ENCODE data around the gene CNR1. TPM values are rescaled to one million over a fixed set of nuclear protein-coding genes. Genes with fewer than 3 reads are reported as not detected.

Gene CNR1
- total and polyA plus RNA-seq, 7 experiments from 2014 or later = not detected

GRCh38 chr6:88115307-88115706 is 50.8 kb downstream of the CNR1 start:
- H3K27ac Mint-ChIP-seq = no peak overlapping the region
- POLR2A ChIA-PET = no interaction called here
- peaks cover 0 to 10% (median 4%) of the 10 kb centered on the region in 11 donors for H3K9me3 Mint-ChIP-seq
- no peaks in the 10 kb centered on the region for H3K36me3 Mint-ChIP-seq
- CTCF ChIA-PET = no interaction called here
- H3K9me3 ChIP-seq (ENCODE audit: control insufficient read depth in 2 of 3, low read length in 3 of 3) = no peaks in the 10 kb centered on the region
- no peak overlapping the region for H3K27ac ChIP-seq (ENCODE audit: low read depth, low read length)
- H3K4me3 ChIP-seq (ENCODE audit: low read length) = no peak overlapping the region
- no peaks in the 10 kb centered on the region for H3K36me3 ChIP-seq (ENCODE audit: control insufficient read depth in 2 of 3, insufficient read depth in 3 of 3, low read length in 3 of 3)
- ATAC-seq (no peak), DNase-seq (no peak)
- intact Hi-C loops (cut with micrococcal nuclease) = no loop called here
- no peaks in the 10 kb centered on the region for H3K27me3 ChIP-seq (ENCODE audit: control insufficient read depth in 2 of 2, insufficient read depth in 2 of 2, low read length in 2 of 2)
- H3K4me3 Mint-ChIP-seq = no peak overlapping the region
- H3K4me1 ChIP-seq (ENCODE audit: control insufficient read depth in 2 of 2, insufficient read depth in 2 of 2, low read length in 2 of 2) = no peaks in the 10 kb centered on the region
- H3K4me1 Mint-ChIP-seq = no peaks in the 10 kb centered on the region
- peaks cover 0 to 48% (median 39%) of the 10 kb centered on the region in 5 donors for H3K27me3 Mint-ChIP-seq

GRCh38 chr6:88114838-88115237 is 51.3 kb downstream of the CNR1 start:
- ChIA-PET CTCF (no interaction called here), POLR2A (no interaction called here)
- Histone ChIP-seq H3K36me3 (ENCODE audit: control insufficient read depth in 2 of 3, insufficient read depth in 3 of 3, low read length in 3 of 3) (no peaks in the 10 kb centered on the region), H3K4me3 (ENCODE audit: low read length) (no peak overlapping the region), H3K27me3 (ENCODE audit: control insufficient read depth in 2 of 2, insufficient read depth in 2 of 2, low read length in 2 of 2) (no peaks in the 10 kb centered on the region), H3K9me3 (ENCODE audit: control insufficient read depth in 2 of 3, low read length in 3 of 3) (no peaks in the 10 kb centered on the region), H3K27ac (ENCODE audit: low read depth, low read length) (no peak overlapping the region), H3K4me1 (ENCODE audit: control insufficient read depth in 2 of 2, insufficient read depth in 2 of 2, low read length in 2 of 2) (no peaks in the 10 kb centered on the region)
- intact Hi-C loops (cut with micrococcal nuclease) = no loop called here
- no peaks in the 10 kb centered on the region for H3K36me3 Mint-ChIP-seq
- DNase-seq (no peak), ATAC-seq (no peak)
- no peaks in the 10 kb centered on the region for H3K4me1 Mint-ChIP-seq
- no peak overlapping the region for H3K4me3 Mint-ChIP-seq
- H3K27ac Mint-ChIP-seq = no peak overlapping the region
- H3K27me3 Mint-ChIP-seq = peaks cover 0 to 43% (median 39%) of the 10 kb centered on the region in 5 donors
- peaks cover 0 to 6% (median 2%) of the 10 kb centered on the region in 11 donors for H3K9me3 Mint-ChIP-seq

GRCh38 chr6:88111991-88112390 is 54.2 kb downstream of the CNR1 start:
- Histone ChIP-seq H3K4me1 (ENCODE audit: control insufficient read depth in 2 of 2, insufficient read depth in 2 of 2, low read length in 2 of 2) (no peaks in the 10 kb centered on the region), H3K9me3 (ENCODE audit: control insufficient read depth in 2 of 3, low read length in 3 of 3) (no peaks in the 10 kb centered on the region), H3K4me3 (ENCODE audit: low read length) (no peak overlapping the region), H3K27me3 (ENCODE audit: control insufficient read depth in 2 of 2, insufficient read depth in 2 of 2, low read length in 2 of 2) (no peaks in the 10 kb centered on the region), H3K27ac (ENCODE audit: low read depth, low read length) (no peak overlapping the region), H3K36me3 (ENCODE audit: control insufficient read depth in 2 of 3, insufficient read depth in 3 of 3, low read length in 3 of 3) (no peaks in the 10 kb centered on the region)
- DNase-seq = no peak
- POLR2A ChIA-PET = no interaction called here
- H3K4me3 Mint-ChIP-seq = no peak overlapping the region
- no peak for ATAC-seq
- intact Hi-C loops (cut with micrococcal nuclease) = no loop called here
- peaks cover 0 to 6% (median 2%) of the 10 kb centered on the region in 11 donors for H3K9me3 Mint-ChIP-seq
- no peaks in the 10 kb centered on the region for H3K4me1 Mint-ChIP-seq
- H3K36me3 Mint-ChIP-seq = no peaks in the 10 kb centered on the region
- H3K27me3 Mint-ChIP-seq = peaks cover 0 to 37% (median 32%) of the 10 kb centered on the region in 5 donors
- CTCF ChIA-PET = no interaction called here
- no peak overlapping the region for H3K27ac Mint-ChIP-seq

- intact Hi-C loops (cut with micrococcal nuclease) = no loop called here
- H3K4me1 Mint-ChIP-seq = no peaks in the 10 kb centered on the region
- no peak overlapping the region for H3K4me3 Mint-ChIP-seq
- no peak overlapping the region for H3K27ac Mint-ChIP-seq
- CTCF ChIA-PET = no interaction called here
- no peak overlapping the region for H3K4me3 ChIP-seq (ENCODE audit: low read length)
- no peaks in the 10 kb centered on the region for H3K36me3 Mint-ChIP-seq
- H3K27me3 Mint-ChIP-seq = peaks cover 0 to 33% (median 20%) of the 10 kb centered on the region in 5 donors
- POLR2A ChIA-PET = no interaction called here
- no peak overlapping the region for H3K27ac ChIP-seq (ENCODE audit: low read depth, low read length)
- H3K27me3 ChIP-seq (ENCODE audit: control insufficient read depth in 2 of 2, insufficient read depth in 2 of 2, low read length in 2 of 2) = no peaks in the 10 kb centered on the region
- H3K4me1 ChIP-seq (ENCODE audit: control insufficient read depth in 2 of 2, insufficient read depth in 2 of 2, low read length in 2 of 2) = no peaks in the 10 kb centered on the region
- ATAC-seq (no peak), DNase-seq (no peak)
- H3K36me3 ChIP-seq (ENCODE audit: control insufficient read depth in 2 of 3, insufficient read depth in 3 of 3, low read length in 3 of 3) = no peaks in the 10 kb centered on the region
- no peaks in the 10 kb centered on the region for H3K9me3 ChIP-seq (ENCODE audit: control insufficient read depth in 2 of 3, low read length in 3 of 3)
- H3K9me3 Mint-ChIP-seq = peaks cover 0 to 4% (median 0%) of the 10 kb centered on the region in 11 donors
Measured at GRCh38 chr6:88107241-88107640, 58.9 kb downstream of the CNR1 start.

GRCh38 chr6:88105741-88106340 is 60.3 kb downstream of the CNR1 start:
- Histone ChIP-seq H3K36me3 (ENCODE audit: control insufficient read depth in 2 of 3, insufficient read depth in 3 of 3, low read length in 3 of 3) (no peaks in the 10 kb centered on the region), H3K4me3 (ENCODE audit: low read length) (no peak overlapping the region), H3K9me3 (ENCODE audit: control insufficient read depth in 2 of 3, low read length in 3 of 3) (no peaks in the 10 kb centered on the region), H3K27ac (ENCODE audit: low read depth, low read length) (no peak overlapping the region), H3K4me1 (ENCODE audit: control insufficient read depth in 2 of 2, insufficient read depth in 2 of 2, low read length in 2 of 2) (no peaks in the 10 kb centered on the region), H3K27me3 (ENCODE audit: control insufficient read depth in 2 of 2, insufficient read depth in 2 of 2, low read length in 2 of 2) (no peaks in the 10 kb centered on the region)
- no peaks in the 10 kb centered on the region for H3K36me3 Mint-ChIP-seq
- intact Hi-C loops (cut with micrococcal nuclease) = no loop called here
- ChIA-PET POLR2A (no interaction called here), CTCF (interaction anchor here (0.7 kb wide), 1 partner anchor 638 kb away, joined by 3 read pairs; no protein-coding TSS in a partner anchor)
- no peak overlapping the region for H3K27ac Mint-ChIP-seq
- peaks cover 0 to 4% (median 0%) of the 10 kb centered on the region in 11 donors for H3K9me3 Mint-ChIP-seq
- H3K27me3 Mint-ChIP-seq = peaks cover 0 to 28% (median 17%) of the 10 kb centered on the region in 5 donors
- DNase-seq (no peak), ATAC-seq (no peak)
- no peak overlapping the region for H3K4me3 Mint-ChIP-seq
- no peaks in the 10 kb centered on the region for H3K4me1 Mint-ChIP-seq

Other genes with a start within 250 kb of the CNR1 start
- not detected for gene SPACA1, start 118.5 kb downstream of the CNR1 start, total RNA-seq
- gene SPACA1, start 118.5 kb downstream of the CNR1 start, polyA plus RNA-seq = not detected

All from naive thymus-derived CD4-positive, alpha-beta T cell (primary cell).